ENCODE data around the gene IL36RN.

GRCh38 chr2:113073325-113073834, 14.4 kb downstream of the IL36RN start:
- TF ChIP-seq, protein P1, sequence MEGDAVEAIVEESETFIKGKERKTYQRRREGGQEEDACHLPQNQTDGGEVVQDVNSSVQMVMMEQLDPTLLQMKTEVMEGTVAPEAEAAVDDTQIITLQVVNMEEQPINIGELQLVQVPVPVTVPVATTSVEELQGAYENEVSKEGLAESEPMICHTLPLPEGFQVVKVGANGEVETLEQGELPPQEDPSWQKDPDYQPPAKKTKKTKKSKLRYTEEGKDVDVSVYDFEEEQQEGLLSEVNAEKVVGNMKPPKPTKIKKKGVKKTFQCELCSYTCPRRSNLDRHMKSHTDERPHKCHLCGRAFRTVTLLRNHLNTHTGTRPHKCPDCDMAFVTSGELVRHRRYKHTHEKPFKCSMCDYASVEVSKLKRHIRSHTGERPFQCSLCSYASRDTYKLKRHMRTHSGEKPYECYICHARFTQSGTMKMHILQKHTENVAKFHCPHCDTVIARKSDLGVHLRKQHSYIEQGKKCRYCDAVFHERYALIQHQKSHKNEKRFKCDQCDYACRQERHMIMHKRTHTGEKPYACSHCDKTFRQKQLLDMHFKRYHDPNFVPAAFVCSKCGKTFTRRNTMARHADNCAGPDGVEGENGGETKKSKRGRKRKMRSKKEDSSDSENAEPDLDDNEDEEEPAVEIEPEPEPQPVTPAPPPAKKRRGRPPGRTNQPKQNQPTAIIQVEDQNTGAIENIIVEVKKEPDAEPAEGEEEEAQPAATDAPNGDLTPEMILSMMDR (IDR thresholded peaks at IDR 0.05): no peak
- TF ChIP-seq POLR2A (IDR thresholded peaks at IDR 0.05): no peak

Data from adrenal gland (tissue), 5 donors.